ENCODE results near the gene CCNG2. TPM values are rescaled to one million over a fixed set of nuclear protein-coding genes. Genes with fewer than 3 reads are reported as not detected.

CCNG2 gene
- total and polyA plus RNA-seq, 2 of the 13 experiments (the other 11 are each of a cell fraction or from before 2014, with no cell fraction given), result 3.9 to 11.5 TPM

- TF ChIP-seq GABPA (IDR thresholded peaks at IDR 0.05; ENCODE audit: low read depth, low read length), result no peak
- TF ChIP-seq GABPA (CRISPR knock-in tag; IDR thresholded peaks at IDR 0.05; ENCODE audit: low read depth), result no peak
- TF ChIP-seq RBFOX2 (IDR thresholded peaks at IDR 0.05; ENCODE audit: low read depth, low read length), result no peak
- TF ChIP-seq TRAFD1 (CRISPR knock-in tag; IDR thresholded peaks at IDR 0.05; ENCODE audit: borderline replicate concordance), result no peak
- no peak for TF ChIP-seq ZSCAN5A (CRISPR knock-in tag; IDR thresholded peaks at IDR 0.05; ENCODE audit: borderline replicate concordance)
- no peak for TF ChIP-seq SATB2 (CRISPR knock-in tag; IDR thresholded peaks at IDR 0.05)
- no peak for TF ChIP-seq ZNF615 (CRISPR knock-in tag; IDR thresholded peaks at IDR 0.05; ENCODE audit: borderline replicate concordance)
- no peak for TF ChIP-seq BRF2 (CRISPR knock-in tag; IDR thresholded peaks at IDR 0.05)
Observed at GRCh38 chr4:77183777-77184420, 26.9 kb downstream of the CCNG2 start (continued).

GRCh38 chr4:77184974-77185373, 28.0 kb downstream of the CCNG2 start:
- FAIRE-seq, result no peak
- no peak for DNase-seq (ENCODE audit: low spot score)
- no peak overlapping the region for H2AFZ ChIP-seq (ENCODE audit: low read length)
- H3K4me1 ChIP-seq (ENCODE audit: insufficient read depth, low read length), result no peaks in the 10 kb centered on the region
- POLR2A ChIA-PET, result no interaction called here
- no peak overlapping the region for H3K4me3 ChIP-seq (replicated peaks in 1 of 3; ENCODE audit: insufficient read depth in 1 of 3, low read depth in 2 of 3, low read length in 3 of 3)
- CTCF ChIA-PET (ENCODE audit: low intra/inter-chr PET ratio, low total read pairs), result no interaction called here
- no peak overlapping the region for H3K9ac ChIP-seq (ENCODE audit: insufficient read depth, low read depth, low read length)
- no peaks in the 10 kb centered on the region for H3K36me3 ChIP-seq (replicated peaks in 1 of 2; ENCODE audit: control insufficient read depth in 1 of 2, insufficient read depth in 2 of 2, low read length in 2 of 2)
- intact Hi-C loops (cut with micrococcal nuclease; ENCODE audit: unreplicated experiment), result no loop called here
- no peaks in the 10 kb centered on the region for H4K20me1 ChIP-seq (ENCODE audit: insufficient read depth, low read length)
- 0 out of 5 replicates have a peak, but pooled peaks cover 0 to 4% of the 10 kb centered on the region in 2 experiments for H3K27me3 ChIP-seq (ENCODE audit: control insufficient read depth in 1 of 2, insufficient read depth in 2 of 2, low read length in 2 of 2)
- BruUV-seq (replicated peaks), result no TSS peak
- H3K4me2 ChIP-seq (ENCODE audit: low read depth, low read length), result no peak overlapping the region
- no peaks in the 10 kb centered on the region for H3K79me2 ChIP-seq (ENCODE audit: insufficient read depth, low read length)
- in situ Hi-C loops (cut with HindIII; ENCODE audit: extremely low pct_ligation_motif_present, low pct_unique_long_range_greater_than_20kb), result no loop called here
- no peak for ATAC-seq
- H3K9me3 ChIP-seq (ENCODE audit: low read length), result no peaks in the 10 kb centered on the region
- H3K27ac ChIP-seq (ENCODE audit: extremely low read length, insufficient read depth, low read length), result no peak overlapping the region
- TF ChIP-seq SIX4 (CRISPR knock-in tag; IDR thresholded peaks at IDR 0.05) (no peak), ZKSCAN1 (IDR thresholded peaks at IDR 0.05; ENCODE audit: low read length) (no peak), HMG20A (CRISPR knock-in tag; IDR thresholded peaks at IDR 0.05; ENCODE audit: borderline replicate concordance) (no peak), SSRP1 (CRISPR knock-in tag; IDR thresholded peaks at IDR 0.05) (no peak), PRDM4 (CRISPR knock-in tag; IDR thresholded peaks at IDR 0.05; ENCODE audit: borderline replicate concordance) (no peak), ZNF441 (CRISPR knock-in tag; IDR thresholded peaks at IDR 0.05; ENCODE audit: borderline replicate concordance) (no peak)

Measured in HepG2 (cell line).